ENCODE measurements around the gene ID2.
"Not testable (repeated sequence)": the region's sequence is repeated elsewhere in the genome, so short reads cannot be mapped to it uniquely, and the experiment has no call there.

ID2 gene

GRCh38 chr2:8691859-8692437 is 10.1 kb downstream of the ID2 start:
- no peak for DNase-seq

- no peak for DNase-seq
Observed at GRCh38 chr2:8692783-8693156, 10.9 kb downstream of the ID2 start.

GRCh38 chr2:8693157-8693821 is 11.4 kb downstream of the ID2 start:
- DNase-seq = peak; percentile 48

- no peak for DNase-seq
Observed at GRCh38 chr2:8694737-8695136, 12.9 kb downstream of the ID2 start.

- no peak for DNase-seq
Observed at GRCh38 chr2:8697190-8697589, 15.3 kb downstream of the ID2 start.

DNA sequence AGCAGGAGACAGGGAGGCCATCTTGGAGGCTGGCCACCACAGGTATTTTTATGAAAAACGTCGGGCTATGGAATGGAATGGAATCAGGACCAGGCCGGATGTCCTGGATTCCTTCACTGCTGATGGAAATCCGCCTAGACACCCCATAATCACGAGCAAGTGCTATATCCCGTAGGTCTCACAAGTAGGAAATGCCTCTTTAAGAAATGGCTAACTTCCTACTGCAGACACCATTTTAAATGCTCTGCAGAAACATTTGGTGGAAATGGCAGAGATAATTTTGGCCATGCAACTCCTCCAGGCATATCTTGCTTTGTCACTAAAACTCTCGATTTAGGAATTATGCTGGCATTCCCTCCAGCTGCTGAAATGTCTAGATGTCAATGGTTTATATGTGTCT is 18.0 kb downstream of the ID2 start:
- DNase-seq = no peak

DNA sequence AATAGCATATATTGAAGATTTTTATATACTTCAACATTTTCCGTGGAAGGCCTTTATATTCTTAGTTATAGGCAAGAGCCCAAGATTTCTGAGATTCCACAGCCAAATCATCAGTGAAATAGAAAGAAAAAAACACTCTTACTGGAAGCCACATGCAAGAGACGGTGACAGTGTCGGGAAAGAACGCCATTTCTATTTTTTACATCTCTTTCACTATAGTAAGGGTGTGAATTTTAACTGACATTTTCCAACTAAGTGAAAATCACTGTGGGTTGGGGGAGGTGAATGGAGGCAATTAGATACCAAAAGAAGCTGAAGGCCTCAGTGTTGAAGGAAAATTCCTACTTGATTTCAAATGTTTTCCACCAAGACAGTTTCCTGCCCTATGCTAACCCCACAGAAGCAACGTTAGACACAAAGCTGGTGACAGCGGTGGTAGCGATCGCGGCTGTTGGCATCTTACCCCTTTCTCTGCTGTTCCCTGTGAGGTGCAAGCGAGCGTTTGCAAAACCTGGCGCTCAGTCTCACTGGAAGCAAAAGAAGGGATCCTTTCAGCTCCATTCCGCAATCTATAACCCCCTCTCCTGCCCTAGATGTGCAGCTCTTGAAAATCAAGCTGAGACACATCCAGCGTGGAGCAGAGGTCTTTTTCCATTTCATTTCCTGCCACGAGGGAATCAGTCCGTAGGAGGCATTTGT is 20.0 kb downstream of the ID2 start:
- no peak for DNase-seq

DNA sequence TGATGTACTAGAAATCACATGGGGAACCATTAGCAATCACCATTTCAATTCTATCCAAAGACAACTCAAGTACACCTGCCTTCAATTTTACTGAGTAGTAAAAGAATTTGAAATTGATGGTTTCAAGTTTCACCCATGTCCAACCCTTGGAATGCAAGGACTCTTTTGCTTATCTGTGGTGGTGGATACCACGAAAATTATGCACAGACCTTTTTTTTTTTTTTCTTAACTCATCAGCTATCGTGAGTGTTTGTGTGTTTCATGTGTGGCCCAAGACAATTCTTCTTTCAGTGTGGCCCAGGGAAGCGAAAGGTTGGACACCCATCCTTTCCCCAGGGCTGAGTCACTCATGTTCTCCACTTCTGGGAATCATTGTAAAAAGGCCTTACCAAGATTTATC is 23.1 kb downstream of the ID2 start:
- no peak for DNase-seq

DNA sequence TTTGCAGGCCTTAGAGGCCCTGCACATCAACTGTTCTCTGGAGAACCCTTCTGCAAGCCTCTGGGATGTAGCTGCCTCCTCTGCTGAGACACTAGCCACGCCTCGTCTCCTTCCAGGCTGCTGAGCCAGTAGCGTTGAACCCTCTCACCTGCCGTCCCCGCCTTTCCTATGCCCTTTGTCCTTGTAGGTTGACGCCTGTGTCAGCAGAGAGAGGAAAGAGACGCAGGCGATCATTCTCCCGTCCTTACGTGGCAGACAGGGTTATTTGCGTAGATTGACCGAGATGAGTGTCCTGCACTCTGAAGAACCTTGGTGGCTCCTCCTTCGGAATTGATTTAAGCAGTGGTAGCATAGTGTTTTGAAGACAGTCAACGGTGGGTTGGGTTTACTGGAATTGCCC is 27.8 kb downstream of the ID2 start:
- DNase-seq = no peak

GRCh38 chr2:8710951-8711350 is 29.1 kb downstream of the ID2 start:
- DNase-seq = no peak

- no peak for DNase-seq
Observed at GRCh38 chr2:8714283-8714682, 32.4 kb downstream of the ID2 start.

DNA sequence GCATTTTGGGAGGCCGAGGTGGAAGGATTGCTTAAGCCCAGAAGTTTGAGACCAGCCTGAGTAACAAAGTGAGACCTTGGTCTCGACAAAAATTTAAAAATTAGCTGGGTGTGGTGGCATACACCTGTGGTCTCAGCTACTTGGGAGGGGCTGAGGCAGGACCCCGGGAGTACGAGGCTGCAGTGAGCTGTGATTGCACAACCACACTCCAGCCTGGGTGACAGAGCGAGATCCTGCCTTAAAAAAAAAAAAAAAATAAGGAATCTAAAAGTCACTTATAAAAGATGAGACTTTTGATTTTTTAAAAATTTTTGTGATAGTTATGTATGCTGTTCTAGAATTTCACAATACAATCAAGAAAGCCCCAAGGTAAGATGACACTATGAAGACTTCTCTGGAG is 33.1 kb downstream of the ID2 start:
- no peak for DNase-seq

DNA sequence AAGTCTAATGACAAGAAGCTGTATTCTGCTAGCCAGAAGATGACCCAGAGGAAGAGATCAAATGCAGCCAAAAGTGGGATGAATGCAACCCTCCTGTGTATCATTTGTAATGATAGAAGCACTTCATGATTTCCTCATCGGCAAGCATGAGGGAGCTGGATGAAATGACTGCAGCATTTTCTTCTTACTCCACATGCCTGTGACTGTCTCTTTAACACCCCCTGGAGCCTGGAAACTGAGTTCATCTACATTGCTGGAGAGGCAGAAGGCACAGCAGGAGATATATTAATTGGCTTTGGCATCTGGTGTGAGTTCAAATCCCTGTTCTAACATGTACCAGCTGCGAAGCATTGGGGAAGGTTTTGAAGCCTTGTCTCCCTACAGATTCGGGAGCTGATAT is 37.7 kb downstream of the ID2 start:
- no peak for DNase-seq

DNA sequence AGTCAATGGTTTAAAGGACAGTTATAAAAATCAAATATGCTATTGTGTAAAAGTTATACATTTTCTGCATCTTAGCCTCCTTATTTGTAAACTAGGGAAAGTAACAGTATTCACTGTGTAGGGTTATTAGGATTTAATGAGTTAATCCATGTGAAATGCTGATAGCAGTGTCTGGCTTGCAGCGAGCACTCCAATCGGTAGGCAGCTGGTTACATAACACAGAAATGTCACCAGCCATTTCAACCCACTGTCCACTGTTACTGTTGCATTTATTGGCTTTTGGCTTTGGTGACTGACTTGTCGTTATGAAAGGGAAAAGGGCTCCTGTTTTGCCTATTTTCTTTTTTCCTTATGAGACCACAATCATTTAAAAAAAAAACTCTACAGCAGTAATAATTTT is 38.9 kb downstream of the ID2 start:
- no peak for DNase-seq

- DNase-seq = no peak
Observed at GRCh38 chr2:8721410-8721809, 39.6 kb downstream of the ID2 start.

GRCh38 chr2:8722986-8723385 is 41.1 kb downstream of the ID2 start:
- no peak for DNase-seq

- no peak for DNase-seq
Observed at GRCh38 chr2:8725838-8726237, 44.0 kb downstream of the ID2 start.

DNA sequence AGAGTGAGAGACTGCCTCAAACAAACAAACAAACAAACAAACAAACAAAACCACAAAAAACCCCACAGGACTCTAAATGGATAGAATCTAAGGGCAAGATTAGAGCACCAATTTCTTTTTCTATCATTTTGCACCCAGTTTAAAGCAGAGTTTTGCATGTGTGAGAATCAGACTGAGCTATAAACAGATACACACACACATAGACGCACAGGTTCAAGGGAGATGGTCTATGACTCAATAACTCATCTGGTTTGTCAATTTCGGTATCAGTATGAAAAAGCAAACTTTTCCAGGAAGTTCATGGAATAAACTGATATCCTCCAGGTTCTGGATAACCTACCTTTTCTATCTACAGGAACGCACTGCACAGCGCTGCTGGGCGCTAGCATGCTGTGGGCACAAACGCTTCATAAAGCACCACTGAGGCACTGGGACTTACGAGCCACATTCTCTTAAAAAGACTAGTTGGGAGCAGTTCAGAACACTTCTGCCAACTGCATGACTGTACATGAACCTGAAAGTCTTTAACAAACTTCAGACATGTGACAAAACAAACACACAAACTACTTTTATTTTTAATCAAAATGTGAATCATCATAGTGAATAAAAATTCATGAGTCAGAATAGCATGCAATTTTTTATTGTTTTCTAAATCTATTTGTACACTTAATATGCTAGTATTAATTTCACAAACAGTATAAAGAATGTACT is 46.6 kb downstream of the ID2 start:
- no peak for DNase-seq

GRCh38 chr2:8729101-8729500 is 47.2 kb downstream of the ID2 start:
- DNase-seq = not testable (repeated sequence)

DNA sequence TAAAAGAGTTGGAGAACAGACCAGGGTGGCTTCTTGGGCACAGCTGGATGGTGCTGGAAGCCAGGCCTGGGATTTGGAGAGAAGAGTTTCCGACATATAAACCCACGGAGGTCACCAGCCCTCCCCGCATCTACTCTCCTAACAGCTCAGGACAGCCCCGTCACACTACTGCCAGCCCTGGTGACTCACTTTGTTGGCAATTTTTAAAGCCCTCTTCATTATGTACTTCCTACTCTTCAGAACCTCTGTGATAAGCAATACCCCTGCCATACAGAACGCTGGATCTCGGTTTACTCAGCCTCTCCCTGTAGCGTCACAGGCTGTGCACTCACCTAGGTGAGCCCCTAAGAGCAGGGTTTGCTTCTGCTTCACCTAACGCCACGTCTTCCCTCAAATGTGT is 48.1 kb downstream of the ID2 start:
- no peak for DNase-seq

DNA sequence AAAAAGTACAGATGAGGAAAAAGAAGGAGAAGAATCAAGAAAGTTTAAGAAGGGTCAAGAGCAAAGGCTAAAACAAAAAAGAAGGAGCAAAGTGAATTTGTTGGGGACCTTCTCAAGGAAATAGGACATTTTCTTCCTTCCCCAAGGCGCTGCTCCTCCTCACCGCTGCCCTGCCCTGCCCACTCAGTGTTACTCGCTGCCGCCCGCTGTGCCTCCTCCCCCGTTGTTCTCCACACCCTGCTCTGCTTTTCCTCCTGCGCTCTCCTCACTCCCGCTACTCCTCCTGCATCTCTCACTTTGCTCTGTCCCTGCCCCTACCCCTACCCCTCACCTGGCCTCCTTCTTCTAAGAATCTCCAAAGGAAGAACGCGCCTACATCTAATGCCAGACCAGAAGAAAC is 50.7 kb downstream of the ID2 start:
- DNase-seq = no peak

Data from CD4-positive, alpha-beta T cell treated with Interleukin-17A for 4 hours (primary cell).